ENCODE data around the gene ERMN.

DNA sequence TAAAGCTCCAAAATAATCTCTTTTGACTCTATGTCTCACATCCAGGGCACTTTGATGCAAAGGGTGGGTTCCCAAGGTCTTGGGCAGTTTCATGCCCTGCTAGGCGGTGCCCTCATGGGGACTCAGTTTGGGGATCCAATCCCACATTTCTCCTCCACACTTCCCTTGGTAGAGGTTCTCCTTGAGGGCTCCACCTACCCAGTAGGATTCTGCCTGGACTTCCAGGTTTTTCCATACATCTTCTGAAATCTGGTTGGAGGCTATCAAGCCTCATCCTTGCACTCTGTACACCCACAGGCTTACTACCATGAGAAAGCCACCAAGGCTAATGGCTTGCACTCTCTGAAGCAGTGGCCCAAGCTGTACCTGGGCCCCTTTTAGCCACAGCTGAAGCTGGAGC lies 49.8 kb upstream of the ERMN start:
- TF ChIP-seq, protein P1, sequence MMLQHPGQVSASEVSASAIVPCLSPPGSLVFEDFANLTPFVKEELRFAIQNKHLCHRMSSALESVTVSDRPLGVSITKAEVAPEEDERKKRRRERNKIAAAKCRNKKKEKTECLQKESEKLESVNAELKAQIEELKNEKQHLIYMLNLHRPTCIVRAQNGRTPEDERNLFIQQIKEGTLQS (CRISPR knock-in tag; IDR thresholded peaks at IDR 0.05) = no peak
- TF ChIP-seq IKZF1 (IDR thresholded peaks at IDR 0.05) = no peak
- TF ChIP-seq HDAC6 (IDR thresholded peaks at IDR 0.05; ENCODE audit: low read depth, low read length) = no peak
- TF ChIP-seq POLR2A (IDR thresholded peaks at IDR 0.05; ENCODE audit: insufficient read depth in 1 of 2, low read depth in 2 of 2, low read length in 2 of 2) = no peak
- no peak for TF ChIP-seq NFIC (IDR thresholded peaks at IDR 0.05; ENCODE audit: low read length)
- no peak for TF ChIP-seq RNF2 (conservative IDR thresholded peaks at IDR 0.05; ENCODE audit: low read depth)
- no peak for TF ChIP-seq ZNF33A (CRISPR knock-in tag; IDR thresholded peaks at IDR 0.05; ENCODE audit: borderline replicate concordance)
- no peak for TF ChIP-seq ZBTB21 (CRISPR knock-in tag; IDR thresholded peaks at IDR 0.05)
- no peak for TF ChIP-seq ZNF749 (CRISPR knock-in tag; IDR thresholded peaks at IDR 0.05; ENCODE audit: borderline replicate concordance)
- TF ChIP-seq, protein P2, sequence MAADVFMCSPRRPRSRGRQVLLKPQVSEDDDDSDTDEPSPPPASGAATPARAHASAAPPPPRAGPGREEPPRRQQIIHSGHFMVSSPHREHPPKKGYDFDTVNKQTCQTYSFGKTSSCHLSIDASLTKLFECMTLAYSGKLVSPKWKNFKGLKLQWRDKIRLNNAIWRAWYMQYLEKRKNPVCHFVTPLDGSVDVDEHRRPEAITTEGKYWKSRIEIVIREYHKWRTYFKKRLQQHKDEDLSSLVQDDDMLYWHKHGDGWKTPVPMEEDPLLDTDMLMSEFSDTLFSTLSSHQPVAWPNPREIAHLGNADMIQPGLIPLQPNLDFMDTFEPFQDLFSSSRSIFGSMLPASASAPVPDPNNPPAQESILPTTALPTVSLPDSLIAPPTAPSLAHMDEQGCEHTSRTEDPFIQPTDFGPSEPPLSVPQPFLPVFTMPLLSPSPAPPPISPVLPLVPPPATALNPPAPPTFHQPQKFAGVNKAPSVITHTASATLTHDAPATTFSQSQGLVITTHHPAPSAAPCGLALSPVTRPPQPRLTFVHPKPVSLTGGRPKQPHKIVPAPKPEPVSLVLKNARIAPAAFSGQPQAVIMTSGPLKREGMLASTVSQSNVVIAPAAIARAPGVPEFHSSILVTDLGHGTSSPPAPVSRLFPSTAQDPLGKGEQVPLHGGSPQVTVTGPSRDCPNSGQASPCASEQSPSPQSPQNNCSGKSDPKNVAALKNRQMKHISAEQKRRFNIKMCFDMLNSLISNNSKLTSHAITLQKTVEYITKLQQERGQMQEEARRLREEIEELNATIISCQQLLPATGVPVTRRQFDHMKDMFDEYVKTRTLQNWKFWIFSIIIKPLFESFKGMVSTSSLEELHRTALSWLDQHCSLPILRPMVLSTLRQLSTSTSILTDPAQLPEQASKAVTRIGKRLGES (CRISPR knock-in tag; IDR thresholded peaks at IDR 0.05; ENCODE audit: borderline replicate concordance) = no peak
- no peak for TF ChIP-seq SMC3 (IDR thresholded peaks at IDR 0.05; ENCODE audit: low read length)
- TF ChIP-seq, protein P3, sequence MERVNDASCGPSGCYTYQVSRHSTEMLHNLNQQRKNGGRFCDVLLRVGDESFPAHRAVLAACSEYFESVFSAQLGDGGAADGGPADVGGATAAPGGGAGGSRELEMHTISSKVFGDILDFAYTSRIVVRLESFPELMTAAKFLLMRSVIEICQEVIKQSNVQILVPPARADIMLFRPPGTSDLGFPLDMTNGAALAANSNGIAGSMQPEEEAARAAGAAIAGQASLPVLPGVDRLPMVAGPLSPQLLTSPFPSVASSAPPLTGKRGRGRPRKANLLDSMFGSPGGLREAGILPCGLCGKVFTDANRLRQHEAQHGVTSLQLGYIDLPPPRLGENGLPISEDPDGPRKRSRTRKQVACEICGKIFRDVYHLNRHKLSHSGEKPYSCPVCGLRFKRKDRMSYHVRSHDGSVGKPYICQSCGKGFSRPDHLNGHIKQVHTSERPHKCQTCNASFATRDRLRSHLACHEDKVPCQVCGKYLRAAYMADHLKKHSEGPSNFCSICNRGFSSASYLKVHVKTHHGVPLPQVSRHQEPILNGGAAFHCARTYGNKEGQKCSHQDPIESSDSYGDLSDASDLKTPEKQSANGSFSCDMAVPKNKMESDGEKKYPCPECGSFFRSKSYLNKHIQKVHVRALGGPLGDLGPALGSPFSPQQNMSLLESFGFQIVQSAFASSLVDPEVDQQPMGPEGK (CRISPR knock-in tag; IDR thresholded peaks at IDR 0.05) = no peak
- TF ChIP-seq ZNF737 (CRISPR knock-in tag; IDR thresholded peaks at IDR 0.05; ENCODE audit: borderline replicate concordance) = no peak
